ENCODE results near the gene SLC25A1. TPM values are rescaled to one million over a fixed set of nuclear protein-coding genes. Genes with fewer than 3 reads are reported as not detected.

The SLC25A1 gene
- total RNA-seq, 1 experiment from 2014 or later = 55.9 TPM

DNA sequence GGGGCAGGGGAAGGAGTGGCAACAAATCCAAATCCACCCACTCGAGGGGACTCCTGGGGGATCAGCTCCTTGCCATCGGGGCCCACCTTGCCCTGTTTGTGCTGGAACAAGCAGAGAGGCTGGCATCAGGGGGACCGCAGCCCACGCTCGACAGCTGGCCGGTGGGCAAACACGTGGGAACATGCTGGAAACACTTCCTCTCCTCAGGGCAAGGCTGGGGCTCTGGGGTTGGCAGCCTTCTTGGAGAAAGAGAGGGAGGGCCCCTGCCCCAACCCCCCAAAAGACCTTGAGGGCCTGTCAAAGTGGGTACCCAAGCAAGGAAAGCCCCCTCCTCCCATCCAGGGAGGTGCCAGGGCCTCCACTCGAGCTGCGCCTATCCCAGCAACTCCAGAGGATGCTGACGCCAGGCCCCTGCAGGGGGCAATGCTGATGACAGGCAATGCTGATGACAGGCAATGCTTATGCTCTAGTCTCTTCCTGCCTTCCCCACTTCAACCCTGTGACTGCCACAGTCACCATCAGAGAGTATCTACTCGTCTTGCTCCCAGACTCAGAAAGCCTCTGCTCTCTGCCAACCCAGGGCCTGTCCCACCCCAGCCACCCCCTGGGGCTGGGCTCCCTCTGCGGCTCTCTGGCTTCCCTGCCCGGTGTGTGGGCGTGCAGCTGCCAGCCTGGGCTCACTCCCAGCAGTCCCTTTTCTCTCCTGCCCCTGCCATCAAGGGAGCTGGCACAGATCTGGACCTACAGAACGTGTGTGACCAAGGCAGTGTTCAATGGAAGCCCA is 40.1 kb downstream of the SLC25A1 start:
- Histone ChIP-seq H3K27me3 (no peaks in the 10 kb centered on the region), H3K4me3 (no peak overlapping the region), H3K9me3 (no peaks in the 10 kb centered on the region), H3K36me3 (peaks cover 42% of the 10 kb centered on the region)
- no peak for DNase-seq

GRCh38 chr22:19137384-19138216 is 40.9 kb downstream of the SLC25A1 start:
- Histone ChIP-seq H3K36me3 (peaks cover 42% of the 10 kb centered on the region), H3K9me3 (no peaks in the 10 kb centered on the region), H3K27me3 (no peaks in the 10 kb centered on the region), H3K4me3 (no peak overlapping the region)
- no peak for DNase-seq

DNA sequence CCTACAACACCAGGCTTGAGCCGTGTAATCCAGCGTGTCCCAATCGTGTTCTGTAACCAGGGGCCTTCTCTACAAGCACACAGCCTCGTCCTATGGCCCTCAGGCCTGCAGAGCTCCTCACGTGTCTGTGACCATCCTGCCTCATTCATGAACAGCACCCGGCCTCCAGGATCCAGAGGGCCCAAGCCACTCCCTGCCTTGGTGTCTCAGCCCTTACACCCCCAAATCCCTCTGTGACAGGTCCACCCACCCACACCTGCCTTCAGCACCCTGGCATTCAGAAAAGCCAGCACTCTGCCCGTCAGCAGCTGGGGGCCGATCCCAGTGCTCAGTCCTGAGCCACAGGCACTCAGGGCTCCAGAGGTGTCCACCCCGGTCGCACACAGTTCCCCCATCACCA is 41.6 kb downstream of the SLC25A1 start:
- peaks cover 37% of the 10 kb centered on the region for H3K36me3 ChIP-seq
- DNase-seq = no peak

DNA sequence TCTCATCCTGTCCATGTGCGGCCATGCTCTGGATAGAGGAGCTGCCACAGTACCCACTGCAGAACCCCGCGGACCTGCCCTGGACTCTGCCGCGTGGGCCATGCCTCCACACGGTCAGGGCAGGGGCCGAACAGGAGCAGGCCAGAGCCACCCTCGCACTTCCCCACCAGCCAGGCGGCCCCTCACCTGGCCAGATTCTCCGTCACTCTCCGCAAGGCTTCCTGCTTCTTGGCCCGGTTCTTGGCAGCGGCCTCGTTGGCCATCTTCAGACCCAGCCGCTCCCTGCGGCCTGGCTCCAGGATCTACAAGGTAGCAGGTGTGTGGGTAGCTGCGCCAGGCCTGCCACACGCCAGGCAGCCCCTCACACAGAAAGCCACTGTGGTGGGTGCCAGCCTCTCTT is 43.7 kb downstream of the SLC25A1 start:
- H3K4me3 ChIP-seq = no peak overlapping the region
- no peak for DNase-seq
- no peaks in the 10 kb centered on the region for H3K27me3 ChIP-seq
- no peaks in the 10 kb centered on the region for H3K9me3 ChIP-seq
- H3K36me3 ChIP-seq = peaks cover 20% of the 10 kb centered on the region

More for the DNA sequence above, 41.6 kb downstream of the SLC25A1 start:
- no peaks in the 10 kb centered on the region for H3K27me3 ChIP-seq
- no peaks in the 10 kb centered on the region for H3K9me3 ChIP-seq
- H3K4me3 ChIP-seq = no peak overlapping the region

DNA sequence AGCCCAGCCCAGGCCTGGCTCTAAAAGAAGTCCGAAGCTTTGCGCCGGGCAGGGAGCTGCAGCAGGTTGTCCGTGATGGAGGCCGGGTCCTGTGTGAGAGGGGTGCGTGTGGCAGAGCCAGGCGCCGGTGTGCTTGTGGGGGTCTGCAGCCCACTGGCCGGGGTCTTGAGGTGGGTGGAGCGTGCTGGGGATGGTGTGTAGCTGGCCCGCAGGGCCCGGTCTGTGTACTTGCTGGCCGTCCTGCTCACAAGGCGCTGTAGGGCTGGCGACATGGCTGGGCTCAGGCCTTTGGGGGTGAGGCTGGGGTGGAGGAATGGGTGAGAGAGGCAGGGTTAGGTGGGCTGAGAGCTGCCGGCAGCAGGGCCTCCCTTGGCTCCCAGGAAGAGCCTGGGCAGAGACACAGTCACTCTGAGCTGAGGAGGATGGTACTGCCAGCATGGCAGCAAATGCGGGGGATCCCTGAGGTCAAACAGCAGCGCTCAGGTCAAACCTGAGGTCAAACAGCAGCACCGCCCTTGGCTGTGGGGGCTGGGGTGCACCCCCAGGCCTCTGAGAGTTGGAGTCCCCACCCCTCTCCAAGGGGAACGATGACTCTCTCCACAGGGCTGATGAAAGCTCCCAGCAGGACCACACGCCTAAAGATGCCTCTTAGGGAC is 44.2 kb downstream of the SLC25A1 start:
- Histone ChIP-seq H3K36me3 (peaks cover 18% of the 10 kb centered on the region), H3K4me3 (no peak overlapping the region)
- DNase-seq = no peak

GRCh38 chr22:19133561-19133960 is 45.0 kb downstream of the SLC25A1 start:
- no peaks in the 10 kb centered on the region for H3K9me3 ChIP-seq
- no peak for DNase-seq
- peaks cover 14% of the 10 kb centered on the region for H3K36me3 ChIP-seq
- no peak overlapping the region for H3K4me3 ChIP-seq
- H3K27me3 ChIP-seq = no peaks in the 10 kb centered on the region

More for the DNA sequence above, 44.2 kb downstream of the SLC25A1 start:
- H3K9me3 ChIP-seq = no peaks in the 10 kb centered on the region
- H3K27me3 ChIP-seq = no peaks in the 10 kb centered on the region

- Histone ChIP-seq H3K9me3 (no peaks in the 10 kb centered on the region), H3K36me3 (peaks cover 11% of the 10 kb centered on the region), H3K27me3 (no peaks in the 10 kb centered on the region), H3K4me3 (no peak overlapping the region)
- no peak for DNase-seq
These were observed 45.7 kb downstream of the SLC25A1 start for GRCh38 chr22:19132693-19133400.

DNA sequence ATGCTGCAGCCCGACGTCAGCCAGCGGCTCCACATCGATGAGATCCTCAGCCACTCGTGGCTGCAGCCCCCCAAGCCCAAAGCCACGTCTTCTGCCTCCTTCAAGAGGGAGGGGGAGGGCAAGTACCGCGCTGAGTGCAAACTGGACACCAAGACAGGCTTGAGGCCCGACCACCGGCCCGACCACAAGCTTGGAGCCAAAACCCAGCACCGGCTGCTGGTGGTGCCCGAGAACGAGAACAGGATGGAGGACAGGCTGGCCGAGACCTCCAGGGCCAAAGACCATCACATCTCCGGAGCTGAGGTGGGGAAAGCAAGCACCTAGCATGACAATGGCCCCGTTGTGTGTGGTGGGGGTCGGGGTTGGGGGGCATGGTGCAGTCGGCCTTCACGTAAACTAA is 46.4 kb downstream of the SLC25A1 start:
- Histone ChIP-seq H3K36me3 (peaks cover 10% of the 10 kb centered on the region), H3K4me3 (no peak overlapping the region), H3K9me3 (no peaks in the 10 kb centered on the region), H3K27me3 (no peaks in the 10 kb centered on the region)
- DNase-seq = no peak

- H3K9me3 ChIP-seq = no peaks in the 10 kb centered on the region
- H3K36me3 ChIP-seq = peaks cover 5% of the 10 kb centered on the region
- no peak overlapping the region for H3K4me3 ChIP-seq
- H3K27me3 ChIP-seq = no peaks in the 10 kb centered on the region
- DNase-seq = no peak
These were observed 46.9 kb downstream of the SLC25A1 start for GRCh38 chr22:19131685-19132015.

- no peaks in the 10 kb centered on the region for H3K27me3 ChIP-seq
- no peaks in the 10 kb centered on the region for H3K9me3 ChIP-seq
- no peak within 1 kb of the TSS for H3K4me3 ChIP-seq
- no peak for DNase-seq
- H3K36me3 ChIP-seq = peaks cover 4% of the 10 kb centered on the region
These were observed 47.4 kb downstream of the SLC25A1 start, which contains the start of gene TSSK2 for GRCh38 chr22:19130959-19131684. TSS of gene TSSK2 (plus strand) at chr22:19131308. CDS start at chr22:19131400, 92 bp downstream.

- no peak for DNase-seq
- Histone ChIP-seq H3K36me3 (peaks cover 4% of the 10 kb centered on the region), H3K9me3 (no peaks in the 10 kb centered on the region), H3K27me3 (no peaks in the 10 kb centered on the region), H3K4me3 (no peak overlapping the region)
These were observed 48.7 kb downstream of the SLC25A1 start for GRCh38 chr22:19129871-19130270.

DNA sequence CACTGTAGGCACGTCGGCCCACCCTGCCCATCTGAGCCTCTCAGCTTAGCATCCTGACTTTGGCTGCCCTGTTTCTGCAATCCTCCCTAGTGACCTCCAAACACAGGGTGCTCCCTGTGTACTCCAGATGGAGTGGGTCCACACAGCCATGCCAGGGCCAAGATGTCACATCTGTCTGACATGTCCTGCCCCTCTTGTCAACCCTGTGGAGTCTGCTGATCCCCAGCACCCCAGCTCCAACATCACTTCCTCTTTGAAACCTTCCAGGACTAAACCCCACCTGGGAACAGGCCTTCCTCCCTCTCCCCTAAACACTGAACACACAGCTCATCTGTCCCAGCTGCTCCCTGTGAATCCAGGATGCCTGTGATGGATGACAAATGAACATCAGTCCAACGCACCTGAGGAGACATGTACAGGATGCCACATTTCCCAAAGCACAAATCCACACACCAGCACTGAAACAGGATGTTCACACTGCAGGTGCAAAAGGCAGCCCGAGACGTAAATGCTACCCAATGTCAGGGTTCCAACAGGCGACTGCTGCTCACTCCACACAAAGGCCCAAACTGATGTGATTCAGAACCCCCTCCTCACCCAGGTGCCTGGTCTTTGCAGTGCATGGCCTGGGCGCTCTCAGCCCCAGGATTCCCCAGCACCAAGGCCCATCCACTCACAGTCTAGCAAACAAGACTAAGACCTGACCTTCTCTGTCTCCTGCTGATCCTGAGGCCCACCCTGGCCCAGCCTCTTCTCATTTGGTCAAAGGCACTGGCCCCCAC is 49.4 kb downstream of the SLC25A1 start:
- no peak overlapping the region for H3K4me3 ChIP-seq
- peaks cover 4% of the 10 kb centered on the region for H3K36me3 ChIP-seq
- no peaks in the 10 kb centered on the region for H3K27me3 ChIP-seq
- no peaks in the 10 kb centered on the region for H3K9me3 ChIP-seq
- no peak for DNase-seq

DNA sequence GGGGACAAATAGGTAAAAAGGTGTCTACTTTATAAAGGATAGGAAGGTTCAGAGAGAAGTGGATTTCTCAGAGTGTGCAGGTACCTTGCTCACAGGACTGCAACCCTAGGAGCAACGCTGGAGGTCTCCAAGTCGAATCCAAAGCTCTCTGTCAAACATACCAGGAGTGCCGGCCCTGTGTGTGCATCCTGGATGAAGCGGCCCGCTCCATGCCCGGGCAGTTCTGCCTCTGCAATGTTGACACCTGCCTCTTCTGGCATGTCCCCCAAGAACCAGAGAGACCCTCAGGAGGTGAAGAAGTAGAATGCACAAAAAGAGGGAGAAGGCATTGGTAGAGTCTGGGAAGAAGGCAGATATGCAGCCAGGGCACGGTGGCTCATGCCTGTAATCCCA is 50.5 kb downstream of the SLC25A1 start:
- Histone ChIP-seq H3K36me3 (no peaks in the 10 kb centered on the region), H3K4me3 (no peak overlapping the region), H3K27me3 (no peaks in the 10 kb centered on the region), H3K9me3 (no peaks in the 10 kb centered on the region)
- no peak for DNase-seq

- no peak overlapping the region for H3K4me3 ChIP-seq
- no peaks in the 10 kb centered on the region for H3K36me3 ChIP-seq
- H3K27me3 ChIP-seq = no peaks in the 10 kb centered on the region
- no peak for DNase-seq
- H3K9me3 ChIP-seq = no peaks in the 10 kb centered on the region
These were observed 51.1 kb downstream of the SLC25A1 start for GRCh38 chr22:19127329-19128008.

All from MG63 (cell line).